BJ (cell line): Measurements from ENCODE around the gene TWF1. TPM values are rescaled to one million over a fixed set of nuclear protein-coding genes. Genes with fewer than 3 reads are reported as not detected.
A peak's percentile ranks its signal among the peaks of the same experiment; 100 is the strongest.
"Not testable (repeated sequence)": the region's sequence is repeated elsewhere in the genome, so short reads cannot be mapped to it uniquely, and the experiment has no call there.

ENCODE experiments used
- CTCF ChIA-PET: fragments of 350-600 bp; formaldehyde crosslinking; extraction: SDS; loops from one replicate; lab custom pipeline; 2021; ENCODE audit warnings: antibody characterized with exemption, inconsistent platforms; lab: Yijun Ruan, JAX
- POLR2A ChIA-PET: fragments of 300-600 bp; sonication (Branson Sonifier 250); formaldehyde crosslinking; extraction: SDS; loops from one replicate; lab custom pipeline; 2021; ENCODE audit warnings: antibody characterized with exemption; lab: Charles Lee
- DNase-seq: peaks from one replicate; pipeline ENCODE4 v3.0.0-alpha.2; 2011; ENCODE audit warnings: low read depth
- H3K27me3 ChIP-seq: 2 replicates; pipeline ENCODE4 v1.6.0; 2011; ENCODE audit warnings: low read length; ENCODE audit not compliant: control insufficient read depth, insufficient read depth
- H3K36me3 ChIP-seq: 2 replicates; pipeline ENCODE4 v1.5.1; 2011; ENCODE audit warnings: low read length; ENCODE audit not compliant: control insufficient read depth, insufficient read depth
- H3K4me3 ChIP-seq: 2 replicates; pipeline ENCODE4 v1.5.1; 2011; ENCODE audit warnings: low read depth, mild to moderate bottlenecking, control low read depth, low read length
- CTCF ChIP-seq: IDR thresholded peaks from 2 replicates; pipeline ENCODE4 v1.5.1; 2011; ENCODE audit warnings: low read depth, mild to moderate bottlenecking, control low read depth, inconsistent platforms, low read length, moderate library complexity; ENCODE audit not compliant: insufficient read depth
- polyA plus RNA-seq: library from polyadenylated mRNA; depleted of rRNA; stranded (reverse); fragments of >200 nt; gene quantifications from 2 replicates; pipeline ENCODE4 v1.2.3, GENCODE V29; 2011

TWF1 gene
- polyA plus RNA-seq, 1 experiment: 49.8 TPM

GRCh38 chr12:43758247-43758727, 47.8 kb downstream of the TWF1 start:
- Histone ChIP-seq H3K36me3 (no peaks in the 10 kb centered on the region), H3K27me3 (no peaks in the 10 kb centered on the region), H3K4me3 (peak overlapping the region; percentile 60)
- DNase-seq: no peak
- no peak for TF ChIP-seq CTCF
- POLR2A ChIA-PET: no interaction called here
- CTCF ChIA-PET: interaction anchor here (0.6 to 2.5 kb wide), 3 partner anchors 9 to 428 kb away, joined by 3 to 11 read pairs (median 3); no protein-coding TSS in a partner anchor

DNA sequence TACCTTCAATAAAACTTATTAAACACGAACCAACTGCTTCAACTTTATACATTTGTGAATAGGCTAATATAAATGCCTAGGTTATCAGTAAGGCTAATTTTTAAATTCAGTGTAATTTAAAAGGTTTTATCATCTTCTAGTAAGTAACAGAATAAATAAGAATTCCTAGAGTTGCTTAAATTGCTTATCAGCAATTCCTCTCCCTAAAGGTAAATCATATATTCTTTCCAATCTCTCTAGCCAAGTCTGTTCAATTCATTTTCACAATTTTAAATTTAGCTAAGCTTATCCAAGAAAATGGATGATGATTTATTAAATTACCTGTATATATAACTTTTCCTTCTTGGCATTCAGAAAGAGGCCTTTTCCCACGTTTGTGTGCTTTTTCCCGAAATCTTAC, 52.1 kb downstream of the TWF1 start:
- ChIA-PET POLR2A (no interaction called here), CTCF (no interaction called here)
- no peak for DNase-seq
- H3K4me3 ChIP-seq: no peak overlapping the region
- no peaks in the 10 kb centered on the region for H3K27me3 ChIP-seq
- TF ChIP-seq CTCF: no peak
- H3K36me3 ChIP-seq: peaks cover 2% of the 10 kb centered on the region

DNA sequence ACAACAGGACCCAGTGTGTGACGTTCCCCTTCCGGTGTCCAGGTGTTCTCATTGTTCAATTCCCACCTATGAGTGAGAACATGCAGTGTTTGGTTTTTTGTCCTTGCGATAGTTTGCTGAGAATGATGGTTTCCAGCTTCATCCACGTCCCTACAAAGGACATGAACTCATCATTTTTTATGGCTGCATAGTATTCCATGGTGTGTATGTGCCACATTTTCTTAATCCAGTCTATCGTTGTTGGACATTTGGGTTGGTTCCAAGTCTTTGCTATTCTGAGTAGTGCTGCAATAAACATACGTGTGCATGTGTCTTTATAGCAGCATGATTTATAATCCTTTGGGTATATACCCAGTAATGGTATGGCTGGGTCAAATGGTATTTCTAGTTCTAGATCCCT, 54.8 kb downstream of the TWF1 start:
- H3K27me3 ChIP-seq, H3K4me3 ChIP-seq, POLR2A ChIA-PET, DNase-seq, H3K36me3 ChIP-seq: not testable (repeated sequence)
- CTCF ChIA-PET: interaction anchor here (0.7 kb wide), 1 partner anchor 324 kb away, joined by 3 read pairs; no protein-coding TSS in a partner anchor

GRCh38 chr12:43750814-43751213, 55.3 kb downstream of the TWF1 start:
- no peaks in the 10 kb centered on the region for H3K27me3 ChIP-seq
- DNase-seq: no peak
- CTCF ChIA-PET: interaction anchor here (0.7 kb wide), 1 partner anchor 324 kb away, joined by 3 read pairs; no protein-coding TSS in a partner anchor
- POLR2A ChIA-PET: no interaction called here
- TF ChIP-seq CTCF: no peak
- no peak overlapping the region for H3K4me3 ChIP-seq
- peaks cover 2% of the 10 kb centered on the region for H3K36me3 ChIP-seq

DNA sequence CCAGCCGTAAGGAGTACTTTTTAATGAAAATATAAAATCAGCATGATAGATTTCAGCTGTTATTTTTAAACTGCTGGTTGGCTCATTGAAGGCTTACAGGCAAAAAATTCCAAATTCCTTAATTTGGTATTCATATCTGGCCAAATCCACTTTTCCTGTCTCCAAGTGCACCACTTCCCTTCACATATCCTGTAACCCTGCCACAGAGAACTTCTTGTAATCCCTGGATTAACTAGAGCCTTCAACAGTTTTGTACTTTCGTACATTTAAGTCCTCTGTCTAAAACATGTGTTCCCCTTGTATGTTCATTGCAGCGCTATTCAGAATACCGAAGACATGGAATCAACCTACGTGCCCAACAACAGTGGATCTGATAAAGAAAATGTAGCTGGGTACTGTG, 57.1 kb downstream of the TWF1 start:
- no peak for TF ChIP-seq CTCF
- DNase-seq: no peak
- no peaks in the 10 kb centered on the region for H3K27me3 ChIP-seq
- no peak overlapping the region for H3K4me3 ChIP-seq
- CTCF ChIA-PET: interaction anchor here (1.6 to 1.7 kb wide), 2 partner anchors 11 to 28 kb away, joined by 4 to 5 read pairs; no protein-coding TSS in a partner anchor
- peaks cover 2% of the 10 kb centered on the region for H3K36me3 ChIP-seq
- POLR2A ChIA-PET: no interaction called here

GRCh38 chr12:43744826-43745225, 61.3 kb downstream of the TWF1 start:
- DNase-seq: no peak
- POLR2A ChIA-PET: no interaction called here
- no peak overlapping the region for H3K4me3 ChIP-seq
- no peaks in the 10 kb centered on the region for H3K36me3 ChIP-seq
- no peaks in the 10 kb centered on the region for H3K27me3 ChIP-seq
- CTCF ChIA-PET: no interaction called here
- TF ChIP-seq CTCF: no peak
